ENCODE measurements around the gene RPL10A. TPM values are rescaled to one million over a fixed set of nuclear protein-coding genes. Genes with fewer than 3 reads are reported as not detected.

Gene RPL10A
- total and polyA plus RNA-seq, 2 of the 8 experiments (the other 6 are each of a cell fraction or from before 2014, with no cell fraction given) = 1,893 to 2,948 TPM

DNA sequence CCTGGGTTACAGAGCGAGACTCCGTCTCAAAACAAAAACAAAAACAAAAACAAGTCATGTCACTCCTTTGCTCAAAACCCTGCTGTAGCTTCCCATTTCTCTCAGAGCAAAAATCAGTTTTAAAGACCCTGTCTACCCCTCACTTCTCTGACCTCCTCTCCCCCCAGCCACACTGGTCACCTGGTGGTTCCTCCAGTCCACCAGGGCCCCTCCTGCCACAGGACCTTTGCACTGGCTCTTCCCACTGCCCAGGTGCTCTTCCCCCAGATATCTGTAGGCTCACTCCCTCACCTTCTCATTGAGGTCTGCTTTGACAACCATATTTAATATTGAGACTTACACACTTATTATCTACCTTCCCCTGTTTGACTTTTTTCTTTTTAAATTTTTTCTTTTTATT, 33.6 kb downstream of the RPL10A start:
- Histone ChIP-seq H3K23me2 (ENCODE audit: low read depth, low read length) (peaks cover 6% of the 10 kb centered on the region; the same call in 1 of the 2 replicates), H3K4me2 (ENCODE audit: insufficient read depth in 1 of 2, low read depth in 2 of 2, low read length in 2 of 2) (no peak overlapping the region), H3K56ac (replicated peaks; ENCODE audit: insufficient read length, low read depth, low read length) (no peak overlapping the region), H3K4me1 (replicated peaks in 1 of 4; ENCODE audit: control insufficient read depth in 3 of 4, insufficient read depth in 4 of 4, low read length in 3 of 4) (peaks cover 0 to 20% (median 11%) of the 10 kb centered on the region in 4 experiments; a peak in 6 of 7 replicates), H4K5ac (ENCODE audit: insufficient read length, low read depth, low read length) (no peak overlapping the region), H2BK5ac (ENCODE audit: low read depth, low read length) (no peak overlapping the region), H4K91ac (replicated peaks; ENCODE audit: insufficient read length, low read length) (no peak overlapping the region), H3K9ac (replicated peaks in 1 of 4; ENCODE audit: extremely low read depth in 1 of 4, low read depth in 3 of 4, low read length in 3 of 4) (no peak overlapping the region), H4K20me1 (replicated peaks in 1 of 2; ENCODE audit: control insufficient read depth in 1 of 2, insufficient read depth in 2 of 2, low read length in 2 of 2) (no peaks in the 10 kb centered on the region), H2AK5ac (ENCODE audit: low read depth, low read length) (no peak overlapping the region), H3K9me3 (ENCODE audit: insufficient read depth in 2 of 2, low read depth in 1 of 2, low read length in 1 of 2) (no peaks in the 10 kb centered on the region), H3K23ac (ENCODE audit: insufficient read length) (no peak overlapping the region), H4K8ac (ENCODE audit: extremely low read depth, insufficient read depth, low read length) (no peak overlapping the region), H2BK120ac (replicated peaks; ENCODE audit: low read depth, low read length) (no peak overlapping the region), H3K27ac (ENCODE audit: low read depth, low read length) (no peak overlapping the region), H2BK20ac (ENCODE audit: low read length) (no peak overlapping the region), H2AFZ (ENCODE audit: low read length) (no peak overlapping the region), H2BK15ac (ENCODE audit: low read length) (no peak overlapping the region), H3K79me2 (ENCODE audit: control insufficient read depth in 1 of 2, insufficient read depth in 2 of 2, low read length in 2 of 2) (no peaks in the 10 kb centered on the region), H3K27me3 (replicated peaks in 1 of 4; ENCODE audit: control insufficient read depth in 3 of 4, extremely low read depth in 1 of 4, insufficient read depth in 3 of 4, low read length in 3 of 4) (peaks cover 0 to 8% (median 3%) of the 10 kb centered on the region in 4 experiments; a peak in 4 of 7 replicates), H3K79me1 (ENCODE audit: low read depth, low read length) (no peaks in the 10 kb centered on the region), H3K4me3 (ENCODE audit: extremely low read depth in 1 of 4, insufficient read depth in 2 of 4, low read depth in 3 of 4, low read length in 4 of 4) (no peak overlapping the region), H3K18ac (ENCODE audit: extremely low read depth, low read length) (no peak overlapping the region), H3K36me3 (ENCODE audit: control insufficient read depth in 2 of 4, insufficient read depth in 4 of 4, low read length in 3 of 4) (no peaks in the 10 kb centered on the region), H3K14ac (ENCODE audit: insufficient read length) (no peak overlapping the region), H3K4ac (replicated peaks; ENCODE audit: insufficient read length, low read depth, low read length) (no peak overlapping the region), H2BK12ac (ENCODE audit: low read depth, low read length) (no peak overlapping the region)
- FAIRE-seq (no peak), DNase-seq (ENCODE audit: low read depth in 1 of 2, low spot score in 2 of 2) (no peak)
- ChIA-PET POLR2A (ENCODE audit: partially characterized antibody) (interaction anchor here (0.6 to 37.6 kb wide), 6 partner anchors 15 to 57 kb away, joined by 3 to 1319 read pairs (median 3); partner anchors contain the start of gene RPL10A), CTCF (ENCODE audit: partially characterized antibody) (interaction anchor here (0.7 to 1.4 kb wide), 6 partner anchors 15 to 287 kb away, joined by 3 to 6 read pairs (median 4); no protein-coding TSS in a partner anchor)
- WGBS, 2 experiments (ENCODE audit: extremely low coverage in 1 of 2, insufficient coverage in 1 of 2, insufficient read length in 1 of 2, insufficient replicate concordance in 2 of 2, low coverage in 1 of 2, low lambda C conversion rate in 2 of 2, missing lambda C conversion rate in 1 of 2) = 100% methylated on average over 2 of the region's 2 CpGs; no CpG with 5 or more reads in 1 of the 2 experiments
- TF ChIP-seq KDM1A (IDR thresholded peaks at IDR 0.05; ENCODE audit: borderline replicate concordance, low read length) = peak; percentile 89
- TF ChIP-seq JUN (IDR thresholded peaks at IDR 0.05; ENCODE audit: low read depth, low read length) = no peak

All from H1 (cell line).